Measurements from ENCODE around the gene ACTG1. TPM values are rescaled to one million over a fixed set of nuclear protein-coding genes. Genes with fewer than 3 reads are reported as not detected.
A peak's percentile ranks its signal among the peaks of the same experiment; 100 is the strongest.

The ACTG1 gene
- total and polyA plus RNA-seq, 7 donors: 150 to 620 (median 405) TPM

DNA sequence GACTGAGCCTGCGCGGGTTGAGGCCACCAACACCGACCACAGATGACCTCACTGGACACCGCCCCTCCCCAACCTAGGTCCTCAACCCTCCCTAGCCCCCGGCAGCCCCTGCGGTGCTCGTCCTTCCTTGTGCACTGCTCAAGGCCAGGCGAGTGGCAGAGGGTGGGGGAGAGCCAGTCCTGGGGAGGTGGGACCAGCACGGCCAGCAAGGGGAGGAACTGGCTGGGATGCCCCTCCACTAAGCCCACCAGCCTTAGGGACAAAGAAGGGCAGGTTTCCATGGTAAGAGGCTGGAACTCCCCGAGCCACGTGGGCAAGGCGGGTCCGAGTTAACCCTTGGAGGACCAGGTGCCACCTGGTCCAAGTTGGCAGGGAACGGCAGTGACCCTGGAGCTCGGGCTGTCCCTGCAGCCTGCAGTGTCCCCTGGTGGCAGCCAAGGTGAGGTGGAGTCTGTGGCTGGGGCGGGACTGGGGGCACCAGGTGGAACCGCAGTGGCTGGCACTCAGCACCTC is 24.8 kb upstream of the ACTG1 start:
- H3K27me3 ChIP-seq (ENCODE audit: insufficient read depth in 3 of 3, low read length in 2 of 3): peaks cover 0 to 37% (median 11%) of the 10 kb centered on the region in 3 donors

DNA sequence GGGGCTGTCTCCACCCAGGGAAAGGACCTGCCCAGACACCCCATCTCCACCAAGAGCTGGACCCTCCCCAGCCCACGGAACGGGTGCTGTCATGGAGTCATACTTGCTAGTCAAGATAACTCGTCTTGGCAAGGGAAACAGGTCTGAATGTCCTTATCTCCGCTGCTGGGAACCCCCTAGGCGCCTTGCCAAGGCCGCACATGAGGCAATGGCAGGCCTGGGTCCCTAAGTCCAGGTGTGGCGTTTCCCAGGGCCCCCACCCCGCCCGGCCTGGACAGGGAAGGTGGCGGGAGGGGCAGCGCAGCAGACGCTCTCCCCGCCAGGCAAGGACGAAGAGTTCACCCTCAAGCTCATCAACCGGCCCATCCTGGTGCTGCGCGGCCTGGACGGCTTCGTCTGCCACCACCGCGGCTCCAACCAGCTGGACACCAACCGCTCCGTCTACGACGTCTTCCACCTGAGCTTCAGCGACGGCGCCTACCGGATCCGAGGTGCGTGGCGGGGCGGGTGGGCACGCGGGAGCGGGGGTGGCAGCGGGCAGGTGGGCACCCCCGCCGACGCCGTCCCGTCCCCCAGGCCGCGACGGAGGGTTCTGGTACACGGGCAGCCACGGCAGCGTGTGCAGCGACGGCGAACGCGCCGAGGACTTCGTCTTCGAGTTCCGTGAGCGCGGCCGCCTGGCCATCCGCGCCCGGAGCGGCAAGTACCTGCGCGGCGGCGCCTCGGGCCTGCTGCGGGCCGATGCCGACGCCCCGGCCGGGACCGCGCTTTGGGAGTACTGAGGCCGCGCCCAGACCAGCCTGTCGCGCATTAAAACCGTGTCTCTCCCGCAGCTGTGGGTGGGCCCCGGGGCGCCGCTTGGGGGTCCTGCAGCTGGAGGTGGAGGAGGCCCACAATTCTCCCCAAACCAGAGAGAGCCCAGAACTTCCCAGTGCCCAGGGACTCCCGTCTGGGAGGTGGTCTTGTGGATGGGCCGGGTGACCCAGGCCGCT is 24.0 kb upstream of the ACTG1 start:
- intact Hi-C loops (cut with DNase I): loop anchor here (2.0 to 10.0 kb wide), 3 partner anchors 284 to 394 kb away; no protein-coding TSS in a partner anchor
- WGBS, 3 donors: 12 to 13% (median 12%) methylated on average over 78 to 89 of the region's 89 CpGs
- Histone ChIP-seq H3K36me3 (ENCODE audit: insufficient read depth in 1 of 2, low read depth in 1 of 2) (peaks cover 5 to 22% of the 10 kb centered on the region in 2 donors), H3K4me3 (no peak overlapping the region), H3K27me3 (ENCODE audit: insufficient read depth in 3 of 3, low read length in 2 of 3) (peaks cover 0 to 37% (median 11%) of the 10 kb centered on the region in 3 donors), H3K4me1 (peaks cover 15% of the 10 kb centered on the region), H3K27ac (no peak overlapping the region), H3K9me3 (no peaks in the 10 kb centered on the region)
- ATAC-seq (peak in 1 of 4 donors; percentile 4), DNase-seq (no peak)
- TF ChIP-seq, protein P1, sequence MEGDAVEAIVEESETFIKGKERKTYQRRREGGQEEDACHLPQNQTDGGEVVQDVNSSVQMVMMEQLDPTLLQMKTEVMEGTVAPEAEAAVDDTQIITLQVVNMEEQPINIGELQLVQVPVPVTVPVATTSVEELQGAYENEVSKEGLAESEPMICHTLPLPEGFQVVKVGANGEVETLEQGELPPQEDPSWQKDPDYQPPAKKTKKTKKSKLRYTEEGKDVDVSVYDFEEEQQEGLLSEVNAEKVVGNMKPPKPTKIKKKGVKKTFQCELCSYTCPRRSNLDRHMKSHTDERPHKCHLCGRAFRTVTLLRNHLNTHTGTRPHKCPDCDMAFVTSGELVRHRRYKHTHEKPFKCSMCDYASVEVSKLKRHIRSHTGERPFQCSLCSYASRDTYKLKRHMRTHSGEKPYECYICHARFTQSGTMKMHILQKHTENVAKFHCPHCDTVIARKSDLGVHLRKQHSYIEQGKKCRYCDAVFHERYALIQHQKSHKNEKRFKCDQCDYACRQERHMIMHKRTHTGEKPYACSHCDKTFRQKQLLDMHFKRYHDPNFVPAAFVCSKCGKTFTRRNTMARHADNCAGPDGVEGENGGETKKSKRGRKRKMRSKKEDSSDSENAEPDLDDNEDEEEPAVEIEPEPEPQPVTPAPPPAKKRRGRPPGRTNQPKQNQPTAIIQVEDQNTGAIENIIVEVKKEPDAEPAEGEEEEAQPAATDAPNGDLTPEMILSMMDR (IDR thresholded peaks at IDR 0.05): no peak

More for the DNA sequence above, 24.8 kb upstream of the ACTG1 start:
- intact Hi-C loops (cut with DNase I): loop anchor here (2.0 to 10.0 kb wide), 3 partner anchors 285 to 395 kb away; no protein-coding TSS in a partner anchor
- WGBS, 3 donors: 1 to 7% (median 3%) methylated on average over 15 to 17 of the region's 17 CpGs
- Histone ChIP-seq H3K4me3 (no peak overlapping the region), H3K27ac (no peak overlapping the region), H3K36me3 (ENCODE audit: insufficient read depth in 1 of 2, low read depth in 1 of 2) (peaks cover 5 to 26% of the 10 kb centered on the region in 2 donors), H3K9me3 (no peaks in the 10 kb centered on the region), H3K4me1 (peaks cover 15% of the 10 kb centered on the region)
- ATAC-seq: peak; percentile 71 to 89 (median 78)
- TF ChIP-seq, protein P1 (IDR thresholded peaks at IDR 0.05): peak; percentile 79
- peak; percentile 59 to 83 for DNase-seq

DNA sequence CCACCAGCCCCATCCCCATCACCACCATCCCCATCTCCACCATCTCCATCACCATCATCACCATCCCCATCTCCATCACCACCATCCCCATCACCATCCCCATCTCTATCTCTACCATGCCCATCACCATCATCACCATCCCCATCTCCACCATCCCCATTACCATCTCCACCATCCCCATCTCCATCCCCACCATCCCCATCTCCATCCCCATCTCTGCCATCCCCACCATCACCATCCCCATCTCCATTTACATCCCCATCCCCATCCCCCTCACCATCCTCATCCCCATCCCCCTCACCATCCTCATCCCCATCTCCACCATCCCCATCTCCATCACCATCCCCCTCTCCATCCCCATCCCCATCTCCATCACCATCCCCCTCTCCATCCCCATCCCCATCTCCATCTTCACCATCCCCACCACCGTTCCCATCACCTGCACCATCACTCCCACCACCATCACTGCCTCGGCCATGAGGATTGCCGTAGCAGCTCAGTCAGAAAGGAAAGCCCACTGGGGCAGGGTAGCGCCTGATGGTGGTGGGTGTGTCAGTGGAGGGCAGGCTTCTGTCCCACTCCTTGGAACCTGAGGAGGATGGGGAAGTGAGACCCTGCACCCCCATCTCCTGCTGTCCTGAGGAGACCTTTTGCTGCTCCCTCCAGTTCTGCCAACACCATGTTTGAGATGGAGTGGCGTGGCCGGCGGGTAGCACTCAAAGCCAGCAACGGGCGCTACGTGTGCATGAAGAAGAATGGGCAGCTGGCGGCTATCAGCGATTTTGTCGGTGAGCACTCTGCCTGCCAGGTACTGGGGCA is 23.1 kb upstream of the ACTG1 start:
- H3K27ac ChIP-seq: no peak overlapping the region
- peaks cover 4 to 12% of the 10 kb centered on the region in 2 donors for H3K36me3 ChIP-seq (ENCODE audit: insufficient read depth in 1 of 2, low read depth in 1 of 2)
- intact Hi-C loops (cut with DNase I): loop anchor here (2.0 to 10.0 kb wide), 3 partner anchors 283 to 393 kb away; no protein-coding TSS in a partner anchor
- H3K4me3 ChIP-seq: no peak overlapping the region
- ATAC-seq (no peak), DNase-seq (no peak)
- 51 to 66% (median 58%) methylated on average over 13 of the region's 13 CpGs for WGBS, 3 donors
- TF ChIP-seq, protein P1 (IDR thresholded peaks at IDR 0.05): no peak
- H3K9me3 ChIP-seq: no peaks in the 10 kb centered on the region
- peaks cover 15% of the 10 kb centered on the region for H3K4me1 ChIP-seq
- H3K27me3 ChIP-seq (ENCODE audit: insufficient read depth in 3 of 3, low read length in 2 of 3): peaks cover 0 to 37% (median 11%) of the 10 kb centered on the region in 3 donors

DNA sequence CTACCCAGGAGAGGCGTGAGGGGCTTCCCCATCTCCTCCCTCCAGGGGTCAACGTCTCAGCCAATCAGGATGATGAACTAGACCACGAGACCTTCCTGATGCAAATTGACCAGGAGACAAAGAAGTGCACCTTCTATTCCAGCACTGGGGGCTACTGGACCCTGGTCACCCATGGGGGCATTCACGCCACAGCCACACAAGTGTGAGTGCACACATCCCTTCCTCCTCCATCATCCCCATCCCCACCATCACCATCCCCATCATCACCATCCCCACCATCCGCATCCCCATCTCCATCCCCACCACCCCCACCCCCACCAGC is 22.4 kb upstream of the ACTG1 start:
- TF ChIP-seq, protein P1 (IDR thresholded peaks at IDR 0.05): no peak
- intact Hi-C loops (cut with DNase I): loop anchor here (5.0 to 10.0 kb wide), 2 partner anchors 390 to 393 kb away; no protein-coding TSS in a partner anchor
- H3K4me3 ChIP-seq: no peak overlapping the region
- DNase-seq: no peak
- ATAC-seq: no peak
- no peak overlapping the region for H3K27ac ChIP-seq
- H3K4me1 ChIP-seq: peaks cover 15% of the 10 kb centered on the region
- H3K36me3 ChIP-seq (ENCODE audit: insufficient read depth in 1 of 2, low read depth in 1 of 2): peaks cover 0 to 5% of the 10 kb centered on the region in 2 donors
- peaks cover 0 to 37% (median 11%) of the 10 kb centered on the region in 3 donors for H3K27me3 ChIP-seq (ENCODE audit: insufficient read depth in 3 of 3, low read length in 2 of 3)
- no peaks in the 10 kb centered on the region for H3K9me3 ChIP-seq
- WGBS, 3 donors: 71 to 82% (median 74%) methylated on average over 3 to 5 of the region's 5 CpGs

Measured in psoas muscle (tissue), 8 donors.